Measurements from ENCODE around the gene OR52I2.

Gene OR52I2

GRCh38 chr11:4607781-4608666 lies 26.5 kb downstream of the OR52I2 start, which contains the start of gene TRIM68:
Gene TRIM68, minus strand, starts transcription at chr11:4608231. Its CDS starts 2,727 bp downstream, at chr11:4605504.
- DNase-seq (ENCODE audit: insufficient read length, low spot score): peak; percentile 86
- peak; percentile 99 for FAIRE-seq

- DNase-seq (ENCODE audit: insufficient read length, low spot score) (no peak), FAIRE-seq (peak; percentile 71)
Measured at GRCh38 chr11:4610258-4610935, 28.9 kb downstream of the OR52I2 start.

- no peak for FAIRE-seq
- no peak for DNase-seq (ENCODE audit: insufficient read length, low spot score)
Measured at GRCh38 chr11:4611986-4612385, 30.4 kb downstream of the OR52I2 start.

GRCh38 chr11:4615856-4616444 lies 34.4 kb downstream of the OR52I2 start:
- DNase-seq (ENCODE audit: insufficient read length, low spot score): no peak
- no peak for FAIRE-seq

- FAIRE-seq: no peak
- DNase-seq (ENCODE audit: insufficient read length, low spot score): no peak
Measured at GRCh38 chr11:4619514-4619913, 38.0 kb downstream of the OR52I2 start.

- FAIRE-seq: peak; percentile 39
- DNase-seq (ENCODE audit: insufficient read length, low spot score): no peak
Measured at GRCh38 chr11:4626207-4627099, 44.9 kb downstream of the OR52I2 start.

- FAIRE-seq: no peak
Measured at GRCh38 chr11:4636136-4636535, 54.6 kb downstream of the OR52I2 start.

GRCh38 chr11:4636962-4637661 lies 55.6 kb downstream of the OR52I2 start, which contains the start of gene OR51D1:
Gene OR51D1, plus strand, starts transcription at chr11:4637477. Its CDS starts 2,314 bp downstream, at chr11:4639791.
- DNase-seq (ENCODE audit: insufficient read length, low spot score) (peak; percentile 59), FAIRE-seq (peak; percentile 97)

More at GRCh38 chr11:4636136-4636535, 54.6 kb downstream of the OR52I2 start:
- DNase-seq (ENCODE audit: insufficient read length, low spot score): no peak

- DNase-seq (ENCODE audit: insufficient read length, low spot score) (no peak), FAIRE-seq (no peak)
Measured at GRCh38 chr11:4637662-4638047, 56.1 kb downstream of the OR52I2 start.

GRCh38 chr11:4639931-4640330 lies 58.4 kb downstream of the OR52I2 start:
- DNase-seq (ENCODE audit: insufficient read length, low spot score) (no peak), FAIRE-seq (no peak)

- no peak for FAIRE-seq
- no peak for DNase-seq (ENCODE audit: insufficient read length, low spot score)
Measured at GRCh38 chr11:4641501-4641900, 60.0 kb downstream of the OR52I2 start.

- DNase-seq (ENCODE audit: insufficient read length, low spot score) (no peak), FAIRE-seq (no peak)
Measured at GRCh38 chr11:4642043-4642442, 60.5 kb downstream of the OR52I2 start.

Data from GM19239 (cell line).